Activated CD8-positive, alpha-beta memory T cell treated with anti-CD3 and anti-CD28 coated beads, Interleukin-2, amount 50 U/mL, for 1 hour (primary cell): ENCODE results near the gene PRR29.
"Not testable (repeated sequence)": the region's sequence is repeated elsewhere in the genome, so short reads cannot be mapped to it uniquely, and the experiment has no call there.

ENCODE experiments used
- DNase-seq: peaks from one replicate; pipeline ENCODE4 v3.0.0-alpha.2; 2020; ENCODE audit errors: extremely low read depth

PRR29 gene

GRCh38 chr17:63997341-63998048 is 656 bp upstream of the PRR29 start:
- DNase-seq, result no peak

GRCh38 chr17:63998721-63999679 is 849 bp downstream of the PRR29 start:
- DNase-seq, result no peak

- DNase-seq, result no peak
These were observed 1.8 kb downstream of the PRR29 start for GRCh38 chr17:63999680-64000531.

- DNase-seq, result no peak
These were observed 3.0 kb downstream of the PRR29 start for GRCh38 chr17:64001091-64001579.

GRCh38 chr17:64001763-64002529 is 3.8 kb downstream of the PRR29 start:
- no peak for DNase-seq

DNA sequence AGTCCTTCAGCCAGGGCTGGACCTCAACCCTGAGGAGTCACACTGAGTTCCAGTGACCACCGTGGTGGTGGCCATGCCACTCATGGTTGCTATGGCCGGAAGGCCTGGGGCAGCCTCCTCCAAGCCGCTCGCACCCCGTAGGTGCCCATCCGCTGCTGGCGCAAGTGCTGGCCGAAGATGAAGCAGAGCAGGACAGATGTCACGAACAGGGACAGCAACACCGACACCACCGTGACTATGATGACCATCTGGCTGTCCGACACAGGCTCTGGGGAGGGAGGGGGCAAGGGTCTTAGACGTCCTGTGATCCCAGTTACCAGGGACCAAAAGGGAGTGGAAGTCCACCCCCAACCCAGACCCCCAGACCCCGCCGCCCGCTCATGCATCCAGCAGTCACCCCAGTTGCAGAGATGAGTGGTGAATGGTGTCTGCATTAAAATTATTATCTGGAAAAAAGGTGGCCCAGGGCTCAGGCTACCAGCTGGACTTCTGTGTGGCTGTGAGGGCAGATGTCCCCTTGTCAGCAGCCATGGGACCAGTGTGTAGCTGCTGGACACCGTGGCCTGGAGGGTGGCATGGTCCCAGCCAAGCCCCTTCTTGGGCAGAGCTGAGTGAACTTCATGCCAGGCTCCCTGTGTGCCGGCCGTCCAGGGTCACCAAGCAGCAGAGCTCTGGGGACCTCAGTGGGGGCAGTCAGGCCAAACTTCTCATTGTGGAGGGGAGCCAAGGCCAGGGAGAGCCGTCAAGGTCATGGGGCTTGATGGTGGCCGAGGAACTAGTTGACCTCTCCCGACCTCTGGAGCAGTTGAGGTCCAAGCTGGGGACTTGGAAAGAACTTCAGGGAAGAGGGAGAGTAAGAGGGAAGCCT is 4.7 kb downstream of the PRR29 start:
- DNase-seq, result no peak

GRCh38 chr17:64003526-64004121 is 5.5 kb downstream of the PRR29 start:
- no peak for DNase-seq

GRCh38 chr17:64004218-64004770 is 6.1 kb downstream of the PRR29 start:
- DNase-seq, result no peak

- no peak for DNase-seq
These were observed 7.0 kb downstream of the PRR29 start for GRCh38 chr17:64004903-64005733.

- no peak for DNase-seq
These were observed 7.6 kb downstream of the PRR29 start for GRCh38 chr17:64005734-64006167.

DNA sequence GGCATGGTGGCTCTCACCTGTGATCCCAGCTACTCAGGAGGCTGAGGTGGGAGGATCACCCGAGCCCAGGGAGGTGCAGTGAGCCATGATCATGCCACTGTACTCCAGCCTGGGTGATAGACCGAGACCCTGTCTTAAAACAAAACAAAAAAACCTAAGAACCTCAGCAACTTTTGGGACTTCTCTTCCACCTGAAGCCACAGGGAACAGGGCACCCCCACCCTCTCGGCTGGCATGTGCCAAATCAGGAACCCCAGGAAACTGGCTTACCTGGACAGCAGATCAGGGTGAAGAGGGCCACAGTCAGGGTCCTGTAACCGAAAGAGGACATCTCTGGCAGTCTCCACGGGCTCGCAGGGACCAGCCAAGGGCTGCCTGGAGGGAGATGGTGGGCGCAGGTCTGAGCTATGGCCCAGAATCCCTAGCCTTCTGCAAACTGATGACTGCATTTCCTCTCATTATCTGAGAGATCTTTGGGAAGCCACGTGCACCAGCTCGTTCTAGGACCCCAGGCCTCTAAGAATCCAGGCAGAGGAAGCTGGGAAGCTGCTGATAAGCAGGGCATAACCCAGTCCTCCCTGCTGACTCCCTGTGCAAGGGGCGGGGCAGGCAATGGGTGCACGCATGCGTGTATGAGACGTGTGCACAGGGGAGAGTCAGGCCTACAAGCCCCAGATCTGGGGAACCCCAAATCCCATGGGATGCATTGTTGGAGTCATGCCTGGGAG is 8.4 kb downstream of the PRR29 start:
- DNase-seq, result no peak

DNA sequence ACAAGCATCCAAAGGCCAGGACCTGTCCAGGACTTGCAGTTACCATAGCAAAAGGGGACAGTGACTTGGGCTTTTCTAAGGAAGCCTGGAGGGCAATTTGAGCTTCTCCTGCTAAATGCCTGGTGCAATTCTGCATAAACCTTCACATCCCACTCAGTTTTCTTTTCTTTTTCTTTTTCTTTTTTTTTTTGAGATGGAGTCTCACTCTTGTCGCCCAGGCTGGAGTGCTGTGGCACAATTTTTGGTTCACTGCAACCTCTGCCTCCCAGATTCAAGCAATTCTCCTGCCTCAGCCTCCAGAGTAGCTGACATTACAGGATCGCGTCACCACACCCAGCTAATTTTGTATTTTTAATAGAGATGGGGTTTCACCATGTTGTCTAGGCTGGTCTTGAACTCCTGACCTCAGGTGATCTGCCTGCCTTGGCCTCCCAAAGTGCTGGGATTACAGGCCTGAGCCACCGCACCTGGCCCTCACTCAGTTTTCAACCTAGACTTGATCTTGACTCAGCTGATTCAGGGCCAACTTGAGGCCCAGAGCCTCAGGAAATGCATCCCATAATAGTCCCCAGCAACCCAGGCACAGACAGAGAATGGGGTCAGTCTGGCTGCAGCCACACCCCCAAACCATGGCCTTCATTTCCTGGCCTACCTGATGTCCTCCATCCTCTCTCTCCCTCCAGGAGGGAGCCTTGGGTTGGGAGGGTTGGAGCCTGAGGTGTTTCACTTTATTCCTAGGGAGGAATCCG is 9.1 kb downstream of the PRR29 start:
- not testable (repeated sequence) for DNase-seq

DNA sequence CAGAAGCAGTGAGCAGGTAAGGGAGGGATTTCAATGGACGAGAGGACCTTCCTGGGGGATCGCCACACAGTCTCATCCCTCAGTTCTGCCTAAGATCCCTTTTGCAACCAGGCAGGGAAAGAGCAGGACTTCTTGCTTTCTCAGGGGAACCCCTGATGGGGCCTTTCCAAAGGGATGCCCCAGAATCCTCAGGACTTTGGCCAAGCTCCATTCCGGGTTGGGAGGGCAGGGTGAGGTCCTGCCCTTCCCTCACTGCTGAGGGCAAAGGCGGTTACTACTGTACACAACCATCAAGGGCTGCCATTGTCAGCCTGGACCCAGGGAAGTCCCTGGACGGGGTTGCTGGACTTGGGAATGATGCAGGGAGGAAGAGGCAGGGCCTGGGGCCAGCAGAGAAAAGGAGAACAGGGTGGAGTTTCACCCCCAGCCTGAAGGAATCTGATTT is 9.7 kb downstream of the PRR29 start:
- no peak for DNase-seq

DNA sequence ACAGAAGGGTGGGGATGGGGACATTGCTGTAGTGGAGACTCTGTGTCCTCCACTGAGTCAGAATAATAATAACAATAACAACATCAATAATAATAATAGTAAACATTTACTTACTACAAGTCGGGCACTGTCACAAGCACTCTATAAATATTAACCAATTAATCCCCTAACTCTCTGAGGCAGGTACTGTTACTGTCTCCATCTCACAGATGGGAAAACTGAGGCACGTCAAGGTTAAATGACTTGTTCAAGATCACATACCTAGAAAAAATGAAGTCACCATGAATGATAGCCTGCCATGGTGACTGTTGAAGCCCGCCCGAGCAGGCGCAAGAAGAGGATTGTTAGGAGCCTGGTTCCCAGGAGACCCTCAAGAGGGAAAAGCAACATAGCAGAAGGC is 10.2 kb downstream of the PRR29 start:
- DNase-seq, result no peak

DNA sequence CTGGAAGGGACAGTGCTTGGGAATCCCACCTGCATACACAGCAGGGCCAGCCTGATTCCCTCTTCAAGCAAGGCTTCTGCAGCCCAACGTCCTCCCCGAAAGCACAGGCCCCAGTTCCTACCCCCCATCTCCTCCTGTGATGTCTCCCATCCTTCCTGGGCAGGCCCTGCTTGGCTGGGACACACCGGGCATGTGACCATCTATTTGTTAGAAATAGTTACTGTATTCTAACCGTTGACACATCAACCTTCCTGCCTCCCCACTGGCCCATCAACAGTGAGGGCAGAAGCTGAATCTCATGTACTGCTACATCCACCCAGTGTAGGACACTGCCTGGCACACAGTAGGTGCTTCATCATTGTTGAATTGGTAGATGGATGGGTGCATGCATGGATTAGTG is 10.7 kb downstream of the PRR29 start:
- DNase-seq, result no peak

DNA sequence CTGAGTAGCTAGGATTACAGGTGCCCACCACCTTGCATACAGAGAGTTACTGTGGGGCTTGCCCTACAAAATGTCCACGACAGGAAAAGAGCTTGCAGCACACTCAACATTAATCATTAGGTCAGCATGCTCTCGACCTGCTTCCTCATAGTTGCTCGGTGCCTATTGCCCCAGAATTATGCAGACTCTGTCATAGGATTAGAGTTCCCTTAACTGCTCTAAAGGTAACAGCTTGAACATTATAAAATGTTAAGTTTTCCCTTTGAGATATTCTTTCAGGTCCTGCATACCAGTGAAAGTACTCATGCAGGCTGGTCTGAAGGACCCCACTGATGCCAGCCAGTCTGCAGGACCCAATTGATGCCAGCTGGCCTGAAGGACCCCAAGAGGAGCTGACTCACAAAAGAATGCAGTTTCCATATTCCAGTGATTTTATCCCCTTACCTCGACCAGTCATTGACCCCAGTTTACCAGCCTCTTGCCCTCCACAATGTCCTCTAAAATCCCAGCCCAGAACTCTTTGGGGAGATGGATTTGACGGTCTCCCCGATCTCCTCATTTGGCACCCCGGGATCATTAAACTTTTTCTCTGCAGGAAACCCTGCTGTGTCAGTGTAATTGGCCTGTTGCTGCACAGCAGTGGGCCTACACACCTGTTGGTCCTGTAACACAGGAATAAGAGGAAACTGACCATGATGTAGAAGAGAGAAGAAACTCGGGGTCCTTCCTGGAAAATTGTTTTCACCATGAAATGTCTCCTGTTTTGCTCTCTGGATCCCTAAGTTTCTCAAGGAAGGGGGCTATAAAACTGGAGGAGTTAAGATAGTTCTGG is 11.6 kb downstream of the PRR29 start:
- no peak for DNase-seq
